NCI-H128 (cell line): ENCODE results near the gene KCNAB2.

Experiments used
- DNase-seq: peaks from one replicate; lab custom pipeline; 2025; ENCODE audit not compliant: unreplicated experiment; lab: John Stamatoyannopoulos, UW

Gene KCNAB2

DNA sequence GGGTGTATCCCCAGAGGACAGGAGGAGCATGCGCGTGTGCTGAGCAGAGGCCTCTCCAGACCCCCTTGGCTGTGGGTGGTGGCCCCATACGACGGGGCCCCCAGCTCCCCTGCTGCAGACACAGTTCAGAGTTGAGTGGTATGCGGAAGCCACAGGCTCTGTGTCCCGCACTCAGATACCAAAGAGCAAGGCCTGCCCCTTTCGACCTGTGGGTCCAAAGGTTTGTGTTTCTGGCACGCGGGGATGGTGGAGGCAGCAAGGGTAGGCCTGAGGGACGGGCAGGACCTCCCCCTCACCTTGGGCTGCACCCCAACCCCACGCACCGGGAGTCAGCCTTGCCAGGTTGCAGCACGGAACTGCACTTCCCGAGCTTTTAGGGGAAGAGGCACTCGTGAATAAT is at the start of gene KCNAB2:
TSS of gene KCNAB2 (plus strand) at position 328 of the 400 bp plus-strand sequence. CDS start 5,649 bp downstream, outside the sequence.
- DNase-seq, result no peak

DNA sequence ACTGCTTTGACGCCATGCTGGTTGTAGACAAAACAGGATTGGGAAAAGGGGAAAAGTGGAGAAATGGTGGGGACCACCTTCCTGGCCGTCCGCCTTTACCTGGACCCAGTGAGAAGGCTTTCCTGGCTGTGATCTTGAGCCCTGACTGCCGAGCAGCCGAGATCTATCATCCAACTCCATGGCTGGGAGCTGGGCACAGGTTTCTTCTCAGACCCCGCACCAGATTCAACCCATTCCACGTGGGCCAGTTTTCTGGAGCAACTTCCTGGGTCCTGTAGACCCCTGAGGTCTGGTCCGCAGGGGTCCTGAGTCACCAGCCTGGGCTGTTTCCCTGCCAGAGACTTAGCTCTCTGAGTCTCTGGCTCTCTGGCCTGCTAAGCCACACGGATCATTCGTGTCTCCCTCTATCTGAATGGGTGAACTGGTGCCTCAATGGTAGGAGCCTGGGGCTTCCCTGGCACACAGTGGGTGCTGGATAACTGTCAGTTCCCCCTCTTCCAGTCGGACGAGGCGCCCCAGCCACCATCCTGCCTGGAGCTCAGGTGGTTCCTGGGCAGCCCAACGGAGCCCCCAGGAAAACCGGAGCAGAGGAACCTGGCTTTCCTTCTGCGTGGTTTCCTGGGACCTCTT is 48.9 kb upstream of the KCNAB2 start:
- DNase-seq, result no peak

DNA sequence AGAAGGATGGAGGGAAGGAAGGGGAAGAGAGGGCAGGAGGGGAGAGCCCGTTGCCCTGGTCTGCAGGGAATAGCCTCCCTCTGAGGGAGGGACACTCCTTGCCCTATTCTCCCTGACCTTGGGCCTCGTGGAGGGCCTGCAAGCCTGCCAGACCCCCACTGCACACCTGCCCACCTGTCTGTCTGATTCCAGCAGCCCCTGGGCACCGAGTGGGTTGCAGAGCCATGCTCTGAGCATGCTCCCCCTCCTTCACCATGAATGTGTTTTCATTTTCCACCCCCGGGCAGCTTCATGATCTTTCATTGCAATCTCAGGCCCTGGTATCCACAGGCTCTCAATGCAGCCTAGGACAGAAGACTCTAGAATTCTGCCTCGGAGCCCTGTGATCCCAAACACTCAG is 48.4 kb upstream of the KCNAB2 start:
- DNase-seq, result no peak

DNA sequence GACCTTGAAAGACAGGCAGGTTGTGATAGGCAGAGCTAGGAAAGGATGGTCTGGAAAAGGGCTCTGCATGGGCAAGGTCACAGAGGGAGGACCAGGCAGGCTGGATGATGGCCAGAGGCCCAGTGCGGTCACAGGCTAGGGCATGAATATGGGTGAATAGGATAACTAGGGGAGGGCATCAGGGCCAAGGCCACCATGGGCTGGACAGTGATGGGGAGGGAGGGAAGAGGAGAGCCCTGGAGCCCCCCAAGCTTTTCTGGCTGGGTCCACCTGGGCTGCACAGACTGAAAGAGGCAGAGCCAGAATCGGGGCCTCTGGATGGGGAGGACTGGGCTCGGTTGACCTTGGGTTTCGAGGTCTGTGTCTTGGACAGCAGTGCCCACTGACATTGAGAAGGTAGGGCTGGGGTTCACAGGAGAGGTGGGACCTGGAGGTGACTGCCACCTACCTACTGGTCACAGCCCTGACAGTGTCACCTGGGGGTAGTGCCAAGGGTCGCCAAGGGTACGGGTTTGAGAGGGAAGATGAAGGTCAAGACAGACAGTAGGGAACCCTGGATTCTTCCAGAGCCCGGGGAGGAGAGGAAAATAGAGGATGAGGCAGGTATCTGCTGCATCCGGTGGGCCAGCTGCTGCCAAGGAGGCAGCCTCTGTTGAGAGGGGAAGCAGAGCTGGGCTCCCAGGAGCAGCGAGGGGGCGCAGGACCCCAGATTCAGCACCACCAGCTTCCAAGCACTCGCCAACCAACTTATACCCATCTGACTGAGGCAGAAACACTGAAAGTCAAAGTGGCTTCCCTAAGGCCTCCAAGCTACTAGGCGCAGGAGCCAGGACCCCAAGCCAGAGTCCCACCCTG is 47.4 kb upstream of the KCNAB2 start:
- DNase-seq, result no peak

DNA sequence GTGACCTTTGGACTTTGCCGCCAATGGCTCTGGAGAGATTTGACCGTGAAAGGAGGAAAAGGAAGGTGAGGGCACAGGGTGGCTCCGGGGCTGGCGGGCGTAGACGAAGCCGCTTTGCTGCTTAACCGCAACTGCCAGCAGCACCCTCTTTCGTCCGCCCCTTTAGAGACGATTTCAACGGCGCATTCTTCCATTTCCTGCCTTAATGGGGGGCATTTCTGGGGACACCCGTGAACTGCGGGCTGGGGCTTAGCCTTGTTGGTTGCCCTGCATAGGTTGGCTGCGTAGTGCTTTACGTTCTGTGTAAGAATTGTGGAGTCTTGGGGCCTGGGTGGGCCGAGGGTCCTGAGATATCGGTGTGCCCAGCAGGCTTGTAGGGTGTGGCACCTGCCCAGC is 46.8 kb upstream of the KCNAB2 start:
- DNase-seq, result no peak

DNA sequence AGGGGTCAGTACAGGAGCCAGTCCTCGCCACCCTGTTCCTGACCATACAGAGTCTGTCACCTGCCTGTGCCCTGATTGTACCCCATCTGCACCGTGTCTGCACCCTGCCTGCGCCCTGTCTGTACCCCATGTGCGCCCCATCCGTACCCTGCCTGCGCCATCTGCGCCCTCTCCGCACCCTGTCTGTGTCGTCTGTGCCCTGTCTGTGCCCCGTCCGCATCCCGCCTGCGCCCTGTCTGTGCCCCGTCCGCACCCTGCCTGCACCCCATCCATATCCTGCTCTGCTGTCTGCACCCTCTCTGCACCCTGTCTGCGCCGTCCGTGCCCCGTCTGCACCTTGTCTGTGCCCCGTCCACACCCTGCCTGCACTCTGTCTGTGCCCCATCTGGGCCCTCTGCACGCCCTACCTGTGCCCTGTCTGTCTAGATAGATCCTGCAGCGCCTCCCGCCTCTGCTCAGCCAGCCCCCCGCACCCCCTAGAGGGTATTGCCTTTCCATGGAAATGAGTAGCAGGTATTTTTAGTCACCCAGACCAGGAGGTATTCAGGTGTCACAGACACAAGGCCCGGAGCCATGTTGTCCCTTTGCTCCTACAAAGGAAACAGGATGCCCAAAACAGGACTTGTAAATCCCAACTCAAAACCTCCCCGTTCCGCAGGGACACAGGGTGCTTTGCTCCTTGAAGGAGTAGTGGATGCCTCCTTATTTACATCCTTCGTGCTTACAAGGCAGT is 45.8 kb upstream of the KCNAB2 start:
- DNase-seq, result no peak

DNA sequence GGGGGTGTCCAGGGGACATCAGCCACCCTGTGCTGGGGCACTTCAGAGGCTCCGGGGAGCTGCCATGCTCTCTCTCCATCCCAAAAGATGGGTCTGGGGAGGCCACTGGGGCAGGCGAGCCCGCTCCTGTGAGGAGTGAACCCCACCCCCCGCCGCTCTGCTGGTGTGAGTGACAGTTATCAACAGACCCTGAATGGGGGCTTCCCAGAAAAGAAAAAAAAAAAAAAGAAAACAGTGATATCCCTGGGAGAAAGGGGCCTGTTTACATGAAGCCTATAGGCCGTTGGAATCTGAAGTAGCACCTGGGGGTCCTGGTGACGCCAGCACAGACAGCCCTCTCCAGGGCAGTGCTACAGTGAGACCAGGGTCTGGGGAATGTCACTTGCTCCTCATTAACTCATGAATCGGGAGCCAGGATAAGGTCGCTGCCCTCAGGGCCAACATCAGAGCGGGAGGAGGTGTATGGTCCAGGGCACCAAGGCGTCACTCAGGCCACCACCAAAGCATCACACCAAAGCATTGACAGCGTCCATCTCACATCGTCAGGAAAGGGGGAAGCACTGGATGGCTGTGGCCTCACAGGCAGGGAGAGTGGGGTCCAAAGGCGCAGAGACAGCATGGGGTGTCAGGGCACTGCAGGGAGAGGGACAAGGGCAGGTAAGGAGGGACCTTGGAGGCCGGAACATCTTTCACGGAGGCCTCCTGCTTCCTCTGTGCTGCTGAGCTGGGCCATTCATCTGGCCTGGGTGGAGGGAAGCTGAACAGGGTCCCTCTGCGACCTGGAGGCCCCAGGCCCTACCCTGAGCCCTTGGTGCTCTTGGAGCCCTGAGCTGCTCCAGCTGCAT is 45.0 kb upstream of the KCNAB2 start:
- DNase-seq, result no peak

DNA sequence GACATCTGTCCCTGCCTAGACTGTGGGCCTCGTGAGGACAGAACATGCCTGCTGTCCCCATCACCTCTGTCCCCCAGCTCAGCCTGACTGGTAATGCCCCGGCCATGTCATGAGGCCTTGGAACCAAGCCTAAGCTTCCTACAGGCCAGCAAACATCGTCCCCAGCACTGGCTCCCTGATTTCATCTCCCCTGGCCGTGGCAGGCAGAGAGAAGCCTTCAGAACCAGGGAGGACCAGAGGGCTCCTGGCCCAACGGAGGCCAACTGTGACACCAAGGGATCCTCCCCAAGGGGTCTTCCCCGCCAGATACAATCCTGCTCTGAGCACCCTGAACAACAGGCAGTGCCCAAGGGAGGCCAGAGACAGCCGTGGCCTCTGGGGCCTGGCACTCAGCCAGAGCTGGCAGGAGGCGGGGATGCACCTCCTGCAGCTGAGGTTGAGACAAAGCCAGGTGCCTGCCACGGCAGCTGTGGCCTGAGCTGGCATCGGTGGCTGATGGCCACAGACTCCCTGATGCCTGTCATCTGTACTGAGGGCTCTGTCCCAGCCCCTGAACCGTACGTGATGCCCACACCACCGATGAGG is 43.6 kb upstream of the KCNAB2 start:
- DNase-seq, result peak; percentile 39

DNA sequence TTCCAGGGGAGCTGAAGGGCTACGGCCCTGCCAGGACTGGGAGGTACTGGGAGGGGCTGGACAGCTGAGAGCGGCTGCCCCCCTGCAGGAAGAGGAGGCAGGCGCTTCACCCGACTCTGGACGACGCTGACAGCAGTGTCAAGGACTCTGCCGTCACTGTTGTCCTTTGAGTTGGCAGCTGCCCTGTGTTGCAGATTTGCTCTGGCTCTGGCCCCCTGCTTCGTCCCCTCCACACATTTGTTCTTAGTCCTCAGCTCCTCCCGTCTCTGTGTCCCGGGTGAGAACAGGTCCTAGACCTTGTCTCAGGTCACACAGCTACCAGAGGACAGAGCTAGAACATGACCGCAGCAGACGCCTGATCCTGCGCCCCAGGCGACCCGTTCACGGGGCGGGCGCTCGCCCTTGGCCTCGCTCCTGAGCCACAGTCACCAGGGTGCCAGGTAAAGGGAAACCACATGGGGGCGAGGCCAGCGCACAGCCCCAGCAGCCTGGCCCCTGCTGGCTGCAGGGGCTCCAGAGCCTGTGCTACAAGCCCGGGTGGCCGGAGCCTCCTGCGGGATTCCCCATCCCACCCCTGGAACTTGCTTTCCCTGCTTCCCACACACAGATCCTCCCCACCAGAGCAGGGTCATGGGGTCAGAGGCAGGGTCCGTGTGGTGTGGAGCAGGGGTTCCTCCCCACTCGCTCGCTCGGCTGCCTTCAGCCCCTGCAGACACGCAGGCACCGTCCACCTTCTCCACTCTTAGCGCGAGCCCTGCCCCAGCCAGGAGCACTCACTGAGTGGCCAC is 42.8 kb upstream of the KCNAB2 start:
- no peak for DNase-seq

DNA sequence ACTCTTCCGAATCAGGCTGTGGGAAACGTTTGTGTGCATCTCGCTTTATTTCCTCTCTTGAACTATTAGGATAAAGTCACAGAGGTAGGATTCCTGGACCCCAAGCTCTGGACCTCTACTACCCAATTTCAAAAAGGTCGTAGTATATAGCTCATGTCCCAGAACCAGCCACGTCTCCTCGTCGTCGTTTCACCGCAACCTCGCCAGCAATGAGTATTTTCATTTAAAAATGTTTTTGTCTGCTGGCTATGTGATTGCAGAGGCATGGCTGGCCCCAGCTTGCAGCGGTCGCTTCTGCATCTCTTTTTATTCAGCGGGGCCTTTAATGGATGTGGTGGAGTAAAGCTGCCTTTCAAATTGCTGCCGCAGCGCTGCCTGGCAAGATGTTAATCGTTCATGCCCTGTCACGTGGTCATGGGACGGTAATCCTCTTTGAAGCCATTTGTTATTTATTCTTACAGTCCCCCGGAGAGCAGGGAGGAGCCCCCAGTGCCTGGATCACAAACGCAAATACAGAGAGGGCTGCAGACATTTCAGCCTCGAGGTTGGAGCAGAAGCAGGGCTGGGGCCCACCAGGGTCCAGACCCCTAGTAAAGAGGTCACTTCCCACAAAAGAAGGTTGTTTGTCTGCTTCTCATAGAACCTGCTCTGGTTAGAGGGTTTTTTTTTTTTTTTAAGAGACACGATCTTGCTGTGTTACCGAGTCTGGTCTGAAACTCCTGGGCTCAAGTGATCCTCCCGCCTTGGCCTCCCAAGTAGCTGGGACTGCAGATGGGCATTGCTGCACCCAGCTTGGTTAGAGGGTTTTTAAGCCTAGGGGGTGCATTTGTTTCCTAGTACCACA is 41.9 kb upstream of the KCNAB2 start:
- DNase-seq, result peak; percentile 52

DNA sequence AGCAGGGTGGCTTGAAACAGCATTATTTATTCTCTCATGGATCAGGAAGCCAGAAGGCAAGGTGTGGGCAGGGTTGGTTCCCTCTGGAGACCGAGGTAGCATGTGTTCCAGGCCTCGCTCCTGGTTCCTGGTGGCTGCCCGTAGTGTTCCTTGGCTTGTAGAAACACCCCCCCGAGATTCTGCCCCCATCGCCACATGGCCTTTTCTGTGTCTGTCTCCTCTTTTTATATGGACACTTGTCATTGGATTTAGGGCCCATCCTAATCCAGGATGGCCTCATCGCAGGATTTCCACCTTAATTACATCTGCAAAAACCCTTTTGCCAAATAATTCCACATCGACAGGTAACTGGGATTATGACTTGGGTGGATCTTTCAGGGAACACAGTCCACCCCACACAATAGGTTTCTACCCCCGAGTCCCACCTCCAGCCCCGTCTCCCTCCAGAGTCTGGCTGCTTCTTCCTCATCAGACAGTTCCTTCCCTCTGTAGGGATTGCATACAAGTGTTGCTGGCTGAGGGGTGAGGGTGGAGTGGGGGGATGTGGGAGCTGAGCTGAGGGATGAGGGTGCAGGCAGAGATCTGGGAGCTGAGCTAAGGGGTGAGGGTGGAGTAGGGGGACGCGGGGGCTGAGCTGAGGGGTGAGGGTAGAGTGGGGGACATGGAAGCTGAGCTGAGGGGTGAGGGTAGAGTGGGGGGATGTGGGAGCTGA is 41.1 kb upstream of the KCNAB2 start:
- no peak for DNase-seq

DNA sequence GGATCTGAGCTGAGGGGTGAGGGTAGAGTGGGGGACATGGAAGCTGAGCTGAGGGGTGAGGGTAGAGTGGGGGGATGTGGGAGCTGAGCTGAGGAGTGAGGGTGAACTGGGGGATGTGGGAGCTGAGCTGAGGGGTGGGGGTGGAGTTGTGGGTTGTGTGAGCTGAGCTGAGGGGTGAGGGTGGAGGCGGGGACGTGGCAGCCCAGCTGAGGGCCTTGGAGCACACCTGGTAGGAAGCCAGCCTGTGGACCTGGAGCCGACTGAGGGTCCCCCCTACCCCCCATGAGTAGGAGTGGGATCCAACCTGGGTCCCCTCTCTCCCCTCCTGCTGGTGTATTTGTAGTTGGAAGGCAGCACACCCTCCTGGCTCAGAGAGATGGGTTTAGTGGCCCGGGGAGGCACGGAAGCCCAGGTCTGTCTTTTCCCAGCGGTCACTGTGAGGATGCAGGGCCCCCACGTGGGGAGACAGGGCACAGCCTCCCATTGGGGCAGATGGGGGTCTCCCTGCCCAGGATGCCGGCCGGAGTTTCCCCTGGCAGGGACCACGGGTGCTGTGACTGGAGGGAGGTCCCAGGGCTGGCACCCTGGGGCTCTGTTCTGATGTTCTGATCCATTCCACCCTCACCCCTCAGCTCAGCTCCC is 40.3 kb upstream of the KCNAB2 start:
- DNase-seq, result no peak

DNA sequence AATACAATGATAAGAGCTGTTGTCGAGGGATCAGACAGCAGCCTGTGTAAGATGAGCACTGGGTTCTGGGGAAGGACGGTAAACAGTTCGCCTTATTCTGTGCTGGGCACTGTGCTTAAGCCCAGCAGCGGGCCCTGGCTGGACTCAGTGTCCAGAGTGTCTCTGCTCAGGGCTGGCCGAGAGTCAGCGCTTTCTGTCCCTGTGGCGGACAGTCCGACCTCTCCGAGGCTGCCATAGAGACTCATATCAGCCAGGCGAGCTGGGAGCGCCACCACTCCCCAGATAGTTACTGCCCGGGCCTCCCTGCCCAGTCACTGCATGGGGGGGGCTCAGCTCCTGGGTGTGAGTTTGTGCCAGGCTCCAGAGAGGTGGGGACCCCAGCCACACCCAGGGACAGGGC is 38.8 kb upstream of the KCNAB2 start:
- no peak for DNase-seq

DNA sequence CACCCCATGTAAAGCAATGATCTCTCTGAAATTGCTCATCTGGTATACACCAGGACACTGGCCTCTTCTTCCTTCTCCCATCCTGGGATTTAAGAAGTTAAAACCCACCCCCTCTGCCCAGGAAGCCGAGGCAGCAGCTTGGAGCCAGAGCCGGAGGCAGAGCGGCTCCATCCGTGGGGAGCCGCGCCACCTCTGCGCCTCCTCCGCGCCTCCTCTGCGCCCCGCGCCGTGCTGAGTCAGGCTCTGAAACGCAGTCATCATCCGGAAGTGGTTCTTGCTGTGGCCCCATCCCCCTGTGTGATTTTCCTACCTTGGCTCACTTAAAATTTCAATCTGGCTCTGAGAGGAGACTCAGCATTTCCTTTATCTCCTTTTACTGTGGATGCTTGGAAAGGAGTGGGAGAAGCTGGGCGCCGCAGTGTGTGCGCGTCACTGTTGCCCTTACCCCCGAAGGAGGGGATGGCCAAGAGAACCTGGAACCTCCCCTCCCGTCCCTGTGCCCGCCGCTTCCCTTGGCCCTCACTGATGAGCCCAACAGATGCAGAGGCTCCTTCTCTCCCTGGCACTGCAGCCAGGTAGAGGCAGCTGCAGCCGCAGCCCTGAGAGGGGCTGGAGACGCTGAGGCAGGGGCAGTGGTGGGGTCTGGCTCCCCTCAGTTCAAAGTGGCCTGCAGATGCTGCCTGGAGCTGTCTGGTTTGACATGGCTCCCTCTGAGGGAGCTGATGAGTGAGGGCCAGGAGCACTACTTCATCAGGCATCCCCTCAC is 38.2 kb upstream of the KCNAB2 start:
- DNase-seq, result no peak

DNA sequence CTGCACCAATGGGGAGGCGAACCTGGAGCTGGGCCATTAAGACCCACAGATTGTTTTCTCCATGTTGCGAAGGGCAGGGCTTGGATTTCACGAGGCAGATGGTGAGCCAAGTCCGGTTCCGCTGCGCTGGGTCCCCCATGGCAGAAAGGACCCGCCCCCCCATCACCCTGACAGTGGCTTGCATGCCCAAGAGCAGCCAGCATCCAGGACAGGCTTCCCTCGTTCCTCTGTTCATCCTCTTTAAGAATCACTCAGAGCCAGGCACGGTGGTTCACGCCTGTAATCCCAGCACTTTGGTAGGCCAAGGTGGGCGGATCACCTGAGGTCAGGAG is 37.6 kb upstream of the KCNAB2 start:
- no peak for DNase-seq

DNA sequence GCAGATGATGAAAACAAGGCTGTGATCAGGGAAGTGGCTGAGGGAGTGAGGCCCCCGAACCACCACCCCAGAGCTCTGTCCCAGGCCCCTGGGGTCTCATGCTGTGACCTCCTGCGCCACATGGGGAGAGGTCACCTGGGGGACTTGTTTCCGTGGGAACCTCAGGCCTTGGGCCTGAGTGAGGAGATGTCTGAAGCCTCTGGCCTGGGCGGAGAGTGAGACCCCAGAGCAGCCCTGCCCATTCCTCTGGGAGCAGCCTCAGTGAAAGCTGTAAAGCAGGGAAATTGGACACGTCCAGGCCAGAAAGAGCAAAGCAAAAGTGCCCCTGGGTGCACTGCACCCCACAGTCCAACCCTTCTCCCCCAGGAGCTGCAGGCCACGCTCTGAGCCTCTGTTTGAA is 37.0 kb upstream of the KCNAB2 start:
- no peak for DNase-seq
